HG03432 (cell line): ENCODE measurements around the gene RHOBTB3.

ENCODE experiments used
- ATAC-seq: cut with Tn5 transposase; IDR thresholded peaks from one replicate; pipeline ENCODE4 v1.9.1; 2021; ENCODE audit warnings: mild to moderate bottlenecking, moderate library complexity; ENCODE audit not compliant: unreplicated experiment

Gene RHOBTB3

GRCh38 chr5:95731571-95732554 is 727 bp downstream of the RHOBTB3 start:
- peak; percentile 33 for ATAC-seq

- ATAC-seq, result no peak
Measured at GRCh38 chr5:95733107-95733665, 2.0 kb downstream of the RHOBTB3 start.

GRCh38 chr5:95734187-95734586 is 3.1 kb downstream of the RHOBTB3 start:
- no peak for ATAC-seq

- ATAC-seq, result no peak
Measured at GRCh38 chr5:95734906-95735305, 3.8 kb downstream of the RHOBTB3 start.

GRCh38 chr5:95735406-95735805 is 4.3 kb downstream of the RHOBTB3 start:
- ATAC-seq, result no peak

GRCh38 chr5:95738072-95738471 is 6.9 kb downstream of the RHOBTB3 start:
- no peak for ATAC-seq

GRCh38 chr5:95738834-95739233 is 7.7 kb downstream of the RHOBTB3 start:
- no peak for ATAC-seq

- no peak for ATAC-seq
Measured at GRCh38 chr5:95739857-95740256, 8.7 kb downstream of the RHOBTB3 start.

- no peak for ATAC-seq
Measured at GRCh38 chr5:95741458-95741857, 10.3 kb downstream of the RHOBTB3 start.

GRCh38 chr5:95743232-95743631 is 12.1 kb downstream of the RHOBTB3 start:
- ATAC-seq, result no peak

GRCh38 chr5:95743877-95744276 is 12.7 kb downstream of the RHOBTB3 start:
- ATAC-seq, result no peak

GRCh38 chr5:95746194-95746593 is 15.1 kb downstream of the RHOBTB3 start:
- no peak for ATAC-seq

GRCh38 chr5:95746722-95747679 is 15.9 kb downstream of the RHOBTB3 start:
- no peak for ATAC-seq

GRCh38 chr5:95748133-95748532 is 17.0 kb downstream of the RHOBTB3 start:
- ATAC-seq, result no peak

- no peak for ATAC-seq
Measured at GRCh38 chr5:95754545-95754944, 23.4 kb downstream of the RHOBTB3 start.

- no peak for ATAC-seq
Measured at GRCh38 chr5:95759005-95759404, 27.9 kb downstream of the RHOBTB3 start.

- no peak for ATAC-seq
Measured at GRCh38 chr5:95759634-95760033, 28.5 kb downstream of the RHOBTB3 start.

GRCh38 chr5:95760273-95761191 is 29.4 kb downstream of the RHOBTB3 start:
- peak; percentile 93 for ATAC-seq

- no peak for ATAC-seq
Measured at GRCh38 chr5:95761771-95762651, 30.9 kb downstream of the RHOBTB3 start.
